Ishikawa (cell line): ENCODE data around the gene DLST.

ENCODE experiments used
- CEBPB ChIP-seq: IDR thresholded peaks from 2 replicates; pipeline ENCODE4 v1.6.1; 2012
- NFIC ChIP-seq: IDR thresholded peaks from 2 replicates; pipeline ENCODE4 v1.6.1; 2012
- YY1 ChIP-seq: IDR thresholded peaks from 2 replicates; pipeline ENCODE4 v1.6.1; 2012; ENCODE audit warnings: low read depth
- TF ChIP-seq, protein P1 (sequence below): IDR thresholded peaks from 2 replicates; pipeline ENCODE4 v1.6.1; 2012; ENCODE audit warnings: low read depth, mild to moderate bottlenecking

DNA sequence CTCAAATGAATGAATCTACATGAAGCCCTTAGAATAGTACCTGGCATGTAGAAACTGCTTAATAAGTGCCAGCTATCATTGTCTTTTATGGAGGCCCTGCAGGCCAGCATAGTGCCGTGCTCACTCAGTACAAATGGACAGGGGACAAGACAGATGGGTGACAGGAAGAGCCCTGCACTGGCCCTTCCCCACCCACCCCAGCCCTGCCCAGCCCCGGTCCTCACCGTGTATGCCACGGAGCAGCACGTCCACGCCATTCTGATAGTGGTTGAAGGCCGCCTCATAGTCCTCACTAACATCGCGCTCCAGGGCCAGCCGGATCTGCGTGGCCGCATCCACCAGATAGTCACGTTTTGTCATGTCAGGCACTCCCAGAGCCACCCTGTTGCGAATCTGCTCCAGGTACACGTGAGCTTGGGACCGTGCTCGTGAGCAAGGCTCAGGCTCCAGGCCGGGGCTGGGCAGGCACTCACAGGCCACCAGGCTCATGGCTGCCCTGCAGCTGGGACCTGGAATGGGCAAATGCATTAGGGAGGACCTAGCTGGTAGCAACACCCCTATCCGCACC lies 39.4 kb downstream of the DLST start:
- TF ChIP-seq CEBPB (no peak), NFIC (no peak), YY1 (no peak)
- TF ChIP-seq, protein P1, sequence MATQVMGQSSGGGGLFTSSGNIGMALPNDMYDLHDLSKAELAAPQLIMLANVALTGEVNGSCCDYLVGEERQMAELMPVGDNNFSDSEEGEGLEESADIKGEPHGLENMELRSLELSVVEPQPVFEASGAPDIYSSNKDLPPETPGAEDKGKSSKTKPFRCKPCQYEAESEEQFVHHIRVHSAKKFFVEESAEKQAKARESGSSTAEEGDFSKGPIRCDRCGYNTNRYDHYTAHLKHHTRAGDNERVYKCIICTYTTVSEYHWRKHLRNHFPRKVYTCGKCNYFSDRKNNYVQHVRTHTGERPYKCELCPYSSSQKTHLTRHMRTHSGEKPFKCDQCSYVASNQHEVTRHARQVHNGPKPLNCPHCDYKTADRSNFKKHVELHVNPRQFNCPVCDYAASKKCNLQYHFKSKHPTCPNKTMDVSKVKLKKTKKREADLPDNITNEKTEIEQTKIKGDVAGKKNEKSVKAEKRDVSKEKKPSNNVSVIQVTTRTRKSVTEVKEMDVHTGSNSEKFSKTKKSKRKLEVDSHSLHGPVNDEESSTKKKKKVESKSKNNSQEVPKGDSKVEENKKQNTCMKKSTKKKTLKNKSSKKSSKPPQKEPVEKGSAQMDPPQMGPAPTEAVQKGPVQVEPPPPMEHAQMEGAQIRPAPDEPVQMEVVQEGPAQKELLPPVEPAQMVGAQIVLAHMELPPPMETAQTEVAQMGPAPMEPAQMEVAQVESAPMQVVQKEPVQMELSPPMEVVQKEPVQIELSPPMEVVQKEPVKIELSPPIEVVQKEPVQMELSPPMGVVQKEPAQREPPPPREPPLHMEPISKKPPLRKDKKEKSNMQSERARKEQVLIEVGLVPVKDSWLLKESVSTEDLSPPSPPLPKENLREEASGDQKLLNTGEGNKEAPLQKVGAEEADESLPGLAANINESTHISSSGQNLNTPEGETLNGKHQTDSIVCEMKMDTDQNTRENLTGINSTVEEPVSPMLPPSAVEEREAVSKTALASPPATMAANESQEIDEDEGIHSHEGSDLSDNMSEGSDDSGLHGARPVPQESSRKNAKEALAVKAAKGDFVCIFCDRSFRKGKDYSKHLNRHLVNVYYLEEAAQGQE: no peak
